ENCODE results near the gene TBCD. TPM values are rescaled to one million over a fixed set of nuclear protein-coding genes. Genes with fewer than 3 reads are reported as not detected.

Gene TBCD
- total RNA-seq, 1 donor from 2014 or later = 156 TPM

DNA sequence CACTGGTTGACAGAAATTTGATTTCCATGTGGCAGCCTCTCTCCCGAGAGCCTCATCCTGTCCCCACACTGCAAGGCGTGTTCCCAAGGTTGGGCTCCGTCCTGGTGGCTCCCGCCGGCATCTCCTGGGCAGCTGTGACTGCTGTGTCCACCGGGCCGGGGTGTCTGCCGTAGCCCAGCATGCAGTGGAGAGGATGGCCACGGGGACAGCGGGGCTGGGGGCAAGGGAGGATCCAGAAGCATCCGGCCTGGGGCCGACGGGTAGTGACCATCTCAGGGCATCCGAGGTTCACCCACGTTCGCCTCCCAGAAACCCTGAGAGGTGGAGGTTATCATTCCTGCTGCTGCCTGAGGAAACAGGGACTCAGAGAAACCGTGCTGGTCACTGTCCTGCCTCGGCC lies 46.1 kb upstream of the TBCD start:
- Histone ChIP-seq H3K36me3 (no peaks in the 10 kb centered on the region), H3K4me1 (no peaks in the 10 kb centered on the region), H3K27ac (no peak overlapping the region), H3K4me3 (no peak overlapping the region), H3K9me3 (no peaks in the 10 kb centered on the region), H3K27me3 (no peaks in the 10 kb centered on the region)
- intact Hi-C loops (cut with DNase I) = no loop called here
- DNase-seq (ENCODE audit: low spot score in 2 of 2) = no peak
- TF ChIP-seq, protein P1, sequence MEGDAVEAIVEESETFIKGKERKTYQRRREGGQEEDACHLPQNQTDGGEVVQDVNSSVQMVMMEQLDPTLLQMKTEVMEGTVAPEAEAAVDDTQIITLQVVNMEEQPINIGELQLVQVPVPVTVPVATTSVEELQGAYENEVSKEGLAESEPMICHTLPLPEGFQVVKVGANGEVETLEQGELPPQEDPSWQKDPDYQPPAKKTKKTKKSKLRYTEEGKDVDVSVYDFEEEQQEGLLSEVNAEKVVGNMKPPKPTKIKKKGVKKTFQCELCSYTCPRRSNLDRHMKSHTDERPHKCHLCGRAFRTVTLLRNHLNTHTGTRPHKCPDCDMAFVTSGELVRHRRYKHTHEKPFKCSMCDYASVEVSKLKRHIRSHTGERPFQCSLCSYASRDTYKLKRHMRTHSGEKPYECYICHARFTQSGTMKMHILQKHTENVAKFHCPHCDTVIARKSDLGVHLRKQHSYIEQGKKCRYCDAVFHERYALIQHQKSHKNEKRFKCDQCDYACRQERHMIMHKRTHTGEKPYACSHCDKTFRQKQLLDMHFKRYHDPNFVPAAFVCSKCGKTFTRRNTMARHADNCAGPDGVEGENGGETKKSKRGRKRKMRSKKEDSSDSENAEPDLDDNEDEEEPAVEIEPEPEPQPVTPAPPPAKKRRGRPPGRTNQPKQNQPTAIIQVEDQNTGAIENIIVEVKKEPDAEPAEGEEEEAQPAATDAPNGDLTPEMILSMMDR (IDR thresholded peaks at IDR 0.05) = no peak

DNA sequence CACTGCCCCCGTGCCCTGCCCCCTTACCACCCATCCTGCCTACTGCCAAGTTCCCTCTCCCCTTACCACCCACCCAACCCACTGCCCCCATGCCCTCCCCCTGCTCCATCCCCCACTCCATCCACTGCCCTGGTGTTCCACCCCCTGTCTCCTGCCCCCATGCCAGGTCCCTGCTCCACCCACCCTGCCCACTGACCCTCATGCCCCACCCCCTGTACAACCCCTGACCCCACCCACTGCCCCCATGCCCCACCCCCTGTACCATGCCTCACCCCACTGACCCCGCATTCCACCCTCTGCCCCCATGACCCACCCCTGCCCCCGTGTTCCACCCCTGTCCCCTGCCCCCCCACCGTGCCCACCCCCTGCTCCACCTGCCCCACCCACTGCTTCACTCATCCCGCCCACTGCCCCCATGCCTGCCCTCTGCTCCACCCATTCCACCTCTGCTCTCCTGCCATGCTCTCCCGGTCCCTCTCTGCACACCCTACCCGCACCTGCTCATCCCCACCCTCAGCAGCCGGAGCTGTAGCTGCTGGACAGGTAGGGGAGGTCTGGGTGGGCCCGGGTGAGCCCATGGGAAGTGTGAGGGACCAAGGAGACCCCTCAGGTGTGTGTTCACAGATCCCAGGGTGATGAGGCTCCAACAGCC lies 42.7 kb upstream of the TBCD start:
- H3K4me1 ChIP-seq = no peaks in the 10 kb centered on the region
- TF ChIP-seq, protein P1 (IDR thresholded peaks at IDR 0.05) = no peak

DNA sequence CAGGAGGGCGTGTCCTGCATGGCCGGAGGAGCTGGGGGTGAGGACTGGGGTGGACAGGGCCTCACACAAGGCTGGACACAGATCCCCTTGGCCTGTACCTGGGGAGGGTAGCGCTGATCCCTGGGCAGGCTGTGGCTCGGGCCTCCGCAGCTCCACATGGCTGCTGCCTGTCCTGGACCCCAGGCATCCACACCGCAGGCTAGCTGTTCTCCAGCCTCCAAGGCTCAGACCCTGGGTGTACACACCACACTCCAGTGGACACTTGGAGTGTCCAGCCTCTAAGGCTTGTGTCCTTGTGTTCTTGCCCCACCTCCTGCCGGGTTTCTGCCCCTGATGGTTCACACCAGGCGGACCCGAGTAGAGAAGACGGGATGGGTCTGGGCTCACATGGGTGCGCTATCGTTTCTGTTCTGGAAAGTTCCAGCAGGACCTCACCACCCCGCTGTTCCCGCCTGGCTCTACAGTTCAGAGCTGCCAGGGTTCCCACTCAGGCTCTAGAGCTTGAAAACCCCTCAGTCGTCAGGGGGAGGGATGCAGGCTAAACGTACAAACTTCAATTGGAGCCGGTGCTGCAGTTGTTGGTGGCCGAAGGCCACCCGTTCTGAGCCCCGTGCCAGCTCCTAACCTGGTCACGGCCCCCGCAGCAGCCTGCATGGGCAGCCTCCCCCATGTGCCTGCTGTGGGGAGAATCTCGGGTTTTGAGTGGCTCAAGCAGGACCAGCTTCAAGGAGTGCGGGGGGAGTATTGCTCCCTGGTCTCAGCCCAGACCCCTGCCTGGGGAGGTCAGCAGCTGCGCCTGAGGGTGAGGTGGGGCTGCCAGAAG lies 42.0 kb upstream of the TBCD start:
- no peak overlapping the region for H3K27ac ChIP-seq
- H3K4me3 ChIP-seq = no peak overlapping the region
- no peaks in the 10 kb centered on the region for H3K27me3 ChIP-seq
- H3K4me1 ChIP-seq = no peaks in the 10 kb centered on the region
- H3K36me3 ChIP-seq = no peaks in the 10 kb centered on the region
- intact Hi-C loops (cut with DNase I) = no loop called here
- DNase-seq (ENCODE audit: low spot score in 2 of 2) = no peak
- no peaks in the 10 kb centered on the region for H3K9me3 ChIP-seq
- TF ChIP-seq, protein P1 (IDR thresholded peaks at IDR 0.05) = no peak

More for the DNA sequence above, 42.7 kb upstream of the TBCD start:
- H3K9me3 ChIP-seq = no peaks in the 10 kb centered on the region
- H3K4me3 ChIP-seq = no peak overlapping the region
- DNase-seq (ENCODE audit: low spot score in 2 of 2) = no peak
- no peaks in the 10 kb centered on the region for H3K36me3 ChIP-seq
- H3K27ac ChIP-seq = no peak overlapping the region
- H3K27me3 ChIP-seq = no peaks in the 10 kb centered on the region
- intact Hi-C loops (cut with DNase I) = no loop called here

DNA sequence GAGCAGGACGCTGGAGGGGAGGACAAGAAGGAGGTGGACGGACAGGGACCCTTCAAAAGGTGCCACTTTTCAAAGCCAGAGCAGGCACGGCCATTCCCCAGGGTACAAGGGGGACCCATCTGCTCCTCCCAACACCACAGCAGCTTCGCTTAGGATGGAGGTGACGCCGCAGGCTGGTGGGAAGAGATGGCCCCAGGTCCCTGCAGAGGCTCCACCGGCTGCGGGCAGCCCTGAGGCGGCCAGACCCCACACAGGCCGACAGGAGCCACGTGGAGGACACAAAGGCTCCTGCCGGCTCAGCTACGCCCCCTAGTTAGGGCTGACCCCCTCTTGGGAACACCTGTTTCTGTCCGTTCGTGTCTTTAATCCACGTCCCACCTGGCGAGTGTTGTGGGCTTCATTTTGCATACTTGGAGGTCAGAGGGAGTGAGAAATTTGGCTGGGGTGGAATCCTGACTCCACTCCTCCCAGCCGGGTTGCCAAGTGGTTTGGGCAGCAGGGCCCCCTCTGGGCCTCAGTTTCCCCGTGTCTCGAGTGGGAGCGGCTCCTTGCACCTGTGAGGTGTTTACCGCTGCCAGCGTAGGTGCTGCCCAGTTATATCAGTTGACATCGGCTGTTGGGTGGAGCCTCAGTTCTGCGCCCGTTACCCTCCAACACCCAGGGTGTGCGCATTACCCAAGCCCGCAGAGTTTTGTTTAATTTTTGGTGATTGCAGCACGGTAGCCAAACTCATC lies 41.2 kb upstream of the TBCD start:
- intact Hi-C loops (cut with DNase I) = no loop called here
- H3K4me3 ChIP-seq = no peak overlapping the region
- H3K27me3 ChIP-seq = no peaks in the 10 kb centered on the region
- no peaks in the 10 kb centered on the region for H3K4me1 ChIP-seq
- DNase-seq (ENCODE audit: low spot score in 2 of 2) = no peak
- TF ChIP-seq, protein P1 (IDR thresholded peaks at IDR 0.05) = no peak
- no peak overlapping the region for H3K27ac ChIP-seq
- H3K36me3 ChIP-seq = no peaks in the 10 kb centered on the region
- H3K9me3 ChIP-seq = no peaks in the 10 kb centered on the region

DNA sequence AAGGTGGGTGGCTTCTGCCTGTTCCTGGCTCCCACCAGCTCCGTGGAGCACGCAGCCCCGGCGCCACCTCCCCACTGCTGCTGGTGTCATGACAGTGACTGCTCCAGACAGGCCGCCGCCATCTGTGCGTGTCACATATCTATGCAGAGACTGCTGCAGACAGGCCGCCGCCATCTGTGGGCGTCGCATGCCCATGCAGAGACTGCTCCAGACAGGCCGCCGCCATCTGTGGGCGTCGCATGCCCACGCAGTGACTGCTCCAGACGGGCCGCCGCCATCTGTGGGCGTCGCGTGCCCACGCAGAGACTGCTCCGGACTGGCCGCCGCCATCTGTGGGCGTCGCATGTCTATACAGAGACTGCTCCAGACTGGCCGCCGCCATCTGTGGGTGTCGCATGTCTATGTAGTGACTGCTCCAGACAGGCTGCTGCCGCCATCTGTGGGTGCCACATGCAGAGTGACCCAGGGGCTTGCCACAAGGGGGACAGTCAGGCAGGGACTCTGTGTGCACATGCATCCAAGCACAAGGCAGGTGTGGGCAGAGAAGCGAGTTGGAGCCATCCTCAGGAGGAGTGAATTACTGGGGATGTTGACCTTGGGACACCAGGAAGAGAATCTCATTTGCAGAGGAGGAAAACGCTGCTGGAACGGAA lies 38.7 kb upstream of the TBCD start:
- Histone ChIP-seq H3K36me3 (no peaks in the 10 kb centered on the region), H3K9me3 (no peaks in the 10 kb centered on the region), H3K27ac (no peak overlapping the region), H3K4me3 (no peak overlapping the region), H3K27me3 (no peaks in the 10 kb centered on the region), H3K4me1 (peaks cover 4 to 9% of the 10 kb centered on the region in 2 donors)
- no peak for DNase-seq (ENCODE audit: low spot score in 2 of 2)
- intact Hi-C loops (cut with DNase I) = no loop called here
- TF ChIP-seq, protein P1 (IDR thresholded peaks at IDR 0.05) = no peak

All from ascending aorta (tissue), 2 donors.